Measurements from ENCODE around the gene GAPDH. TPM values are rescaled to one million over a fixed set of nuclear protein-coding genes. Genes with fewer than 3 reads are reported as not detected.

GAPDH gene
- polyA plus RNA-seq, 1 donor (not counting 4 experiments of a cell fraction or from before 2014, with no cell fraction given) = 8,390 TPM

GRCh38 chr12:6562881-6563280, 28.6 kb downstream of the GAPDH start:
- Histone ChIP-seq H3K9me3 (ENCODE audit: control insufficient read depth, low read depth, low read length) (no peaks in the 10 kb centered on the region), H3K79me2 (ENCODE audit: control insufficient read depth, insufficient read depth, low read length) (peaks cover 45% of the 10 kb centered on the region), H3K9me1 (ENCODE audit: control insufficient read depth, extremely low read depth, insufficient read depth, low read length) (no peaks in the 10 kb centered on the region), H3K27me3 (ENCODE audit: control insufficient read depth, extremely low read depth, insufficient read depth, low read length) (no peaks in the 10 kb centered on the region), H3K4me3 (ENCODE audit: control insufficient read depth in 2 of 3, extremely low read depth in 1 of 3, insufficient read depth in 2 of 3, low read depth in 1 of 3, low read length in 3 of 3) (no peak overlapping the region), H3K9ac (ENCODE audit: control insufficient read depth, extremely low read depth, insufficient read depth, low read length) (no peak overlapping the region), H3K27ac (ENCODE audit: control insufficient read depth, insufficient read depth, low read length) (no peak overlapping the region), H3K4me1 (ENCODE audit: control insufficient read depth, extremely low read depth, insufficient read depth, low read length) (peaks cover 5% of the 10 kb centered on the region), H3K4me2 (ENCODE audit: control insufficient read depth, extremely low read depth, insufficient read depth, low read depth, low read length) (no peak overlapping the region), H2AFZ (ENCODE audit: control insufficient read depth, low read length) (no peak overlapping the region), H3K36me3 (ENCODE audit: control insufficient read depth in 2 of 2, extremely low read depth in 1 of 2, insufficient read depth in 2 of 2, low read length in 2 of 2) (peaks cover 55 to 56% of the 10 kb centered on the region in 2 experiments), H4K20me1 (ENCODE audit: control insufficient read depth, extremely low read depth, insufficient read depth, low read length) (no peaks in the 10 kb centered on the region)
- TF ChIP-seq CTCF (optimal IDR thresholded peaks at IDR 0.05 in 1 of 3, IDR thresholded peaks at IDR 0.05 in 1 of 3, conservative IDR thresholded peaks at IDR 0.05 in 1 of 3; ENCODE audit: extremely low read depth in 1 of 3, insufficient read depth in 2 of 3, low read length in 3 of 3) = no peak
- no peak for TF ChIP-seq EZH2 (IDR thresholded peaks at IDR 0.05; ENCODE audit: low read length)
- FAIRE-seq = no peak
- no peak for DNase-seq (ENCODE audit: low read depth, low spot score)
- dilution Hi-C loops (cut with MboI; ENCODE audit: extremely low pct_ligation_motif_present, low sequenced_read_pairs) = no loop called here

- TF ChIP-seq CTCF (optimal IDR thresholded peaks at IDR 0.05 in 1 of 3, IDR thresholded peaks at IDR 0.05 in 1 of 3, conservative IDR thresholded peaks at IDR 0.05 in 1 of 3; ENCODE audit: extremely low read depth in 1 of 3, insufficient read depth in 2 of 3, low read length in 3 of 3) = peak; percentile 80 to 92 (median 89)
- no peak for TF ChIP-seq EZH2 (IDR thresholded peaks at IDR 0.05; ENCODE audit: low read length)
- Histone ChIP-seq H3K27me3 (ENCODE audit: control insufficient read depth, extremely low read depth, insufficient read depth, low read length) (no peaks in the 10 kb centered on the region), H3K4me3 (ENCODE audit: control insufficient read depth in 2 of 3, extremely low read depth in 1 of 3, insufficient read depth in 2 of 3, low read depth in 1 of 3, low read length in 3 of 3) (no peak overlapping the region), H3K79me2 (ENCODE audit: control insufficient read depth, insufficient read depth, low read length) (peaks cover 47% of the 10 kb centered on the region), H3K36me3 (ENCODE audit: control insufficient read depth in 2 of 2, extremely low read depth in 1 of 2, insufficient read depth in 2 of 2, low read length in 2 of 2) (peaks cover 54 to 56% of the 10 kb centered on the region in 2 experiments), H3K27ac (ENCODE audit: control insufficient read depth, insufficient read depth, low read length) (no peak overlapping the region), H3K4me2 (ENCODE audit: control insufficient read depth, extremely low read depth, insufficient read depth, low read depth, low read length) (no peak overlapping the region), H4K20me1 (ENCODE audit: control insufficient read depth, extremely low read depth, insufficient read depth, low read length) (no peaks in the 10 kb centered on the region), H3K9ac (ENCODE audit: control insufficient read depth, extremely low read depth, insufficient read depth, low read length) (no peak overlapping the region), H3K4me1 (ENCODE audit: control insufficient read depth, extremely low read depth, insufficient read depth, low read length) (peaks cover 5% of the 10 kb centered on the region), H3K9me1 (ENCODE audit: control insufficient read depth, extremely low read depth, insufficient read depth, low read length) (no peaks in the 10 kb centered on the region), H3K9me3 (ENCODE audit: control insufficient read depth, low read depth, low read length) (no peaks in the 10 kb centered on the region), H2AFZ (ENCODE audit: control insufficient read depth, low read length) (no peak overlapping the region)
- DNase-seq (ENCODE audit: low read depth, low spot score) (no peak), FAIRE-seq (no peak)
- dilution Hi-C loops (cut with MboI; ENCODE audit: extremely low pct_ligation_motif_present, low sequenced_read_pairs) = no loop called here
Measured at GRCh38 chr12:6563448-6564050, 29.2 kb downstream of the GAPDH start.

All from keratinocyte (primary cell).